B cell (primary cell): Measurements from ENCODE around the gene MYOM3. TPM values are rescaled to one million over a fixed set of nuclear protein-coding genes. Genes with fewer than 3 reads are reported as not detected.

Experiments used
- ATAC-seq: fragments of 200-7000 bp; cut with Tn5 transposase; one replicate; pipeline ENCODE4 v1.10.0; 2021; ENCODE audit warnings: low read depth, mild to moderate bottlenecking, moderate number of reproducible peaks, moderate library complexity
- CTCF ChIA-PET: fragments of 350-600 bp; sonication (Branson Sonifier 250); formaldehyde crosslinking; loops from one replicate; lab custom pipeline; 2021; ENCODE audit warnings: antibody characterized with exemption, inconsistent platforms; lab: Charles Lee
- POLR2A ChIA-PET: fragments of 350-600 bp; sonication (Branson Sonifier 250); formaldehyde crosslinking; loops from one replicate; lab custom pipeline; 2021; ENCODE audit warnings: antibody characterized with exemption; lab: Charles Lee
- DNase-seq: peaks from one replicate; pipeline ENCODE4 v3.0.0; 2013
- H2AFZ ChIP-seq: 2 replicates; pipeline ENCODE4 v1.6.1; 2012; ENCODE audit warnings: mild to moderate bottlenecking, low read depth, low read length; ENCODE audit not compliant: insufficient read depth, poor library complexity, severe bottlenecking
- H3K27ac ChIP-seq, 2 donors: 1 replicate in 1 of 2; 2 replicates in 1 of 2; pipeline ENCODE4 v1.5.1; 2012 to 2013; ENCODE audit warnings: low read length in 2 of 2, mild to moderate bottlenecking in 2 of 2, moderate library complexity in 1 of 2
- H3K27me3 ChIP-seq, 4 experiments: fragments of 200-600 bp in 1 of 4; sonication (generic) in 1 of 4; replicated peaks in 1 of 4; 1 replicate in 2 of 4; 2 replicates in 2 of 4; pipeline versions ENCODE4 v1.6.1 to v1.7.0; 2013 to 2016; ENCODE audit warnings: low read length in 3 of 4, mild to moderate bottlenecking in 2 of 4, mixed read lengths in 1 of 4, moderate library complexity in 1 of 4; ENCODE audit not compliant: insufficient read depth in 4 of 4, control insufficient read depth in 3 of 4; ENCODE audit errors: control extremely low read depth in 1 of 4
- H3K36me3 ChIP-seq, 2 experiments: replicated peaks in 1 of 2; 1 replicate in 1 of 2; 2 replicates in 1 of 2; pipeline versions ENCODE4 v1.6.1 to v1.7.1; 2013; ENCODE audit warnings: low read length in 1 of 2; ENCODE audit not compliant: insufficient read depth in 2 of 2, control insufficient read depth in 1 of 2; ENCODE audit errors: control extremely low read depth in 1 of 2, extremely low read depth in 1 of 2
- H3K4me1 ChIP-seq, 2 donors: fragments of 200-600 bp in 1 of 2; sonication (generic) in 1 of 2; 1 replicate in 1 of 2; 2 replicates in 1 of 2; pipeline versions ENCODE4 v1.5.1 to v1.6.1; 2013 to 2017; ENCODE audit warnings: low read length in 2 of 2; ENCODE audit not compliant: control insufficient read depth in 2 of 2, insufficient read depth in 2 of 2
- H3K4me2 ChIP-seq: replicated peaks from 2 replicates; pipeline ENCODE3; 2012; ENCODE audit warnings: mild to moderate bottlenecking, low read depth, low read length; ENCODE audit not compliant: poor library complexity, severe bottlenecking
- H3K4me3 ChIP-seq, 5 experiments: fragments of 200-600 bp in 1 of 5; sonication (generic) in 1 of 5; 1 replicate in 3 of 5; 2 replicates in 2 of 5; pipeline versions ENCODE4 v1.5.1 to v1.7.0; 2011 to 2016; ENCODE audit warnings: low read length in 4 of 5, mild to moderate bottlenecking in 4 of 5, low read depth in 2 of 5, control low read depth in 1 of 5, moderate library complexity in 1 of 5; ENCODE audit not compliant: insufficient read depth in 1 of 5; ENCODE audit errors: control extremely low read depth in 1 of 5, extremely low read depth in 1 of 5
- H3K79me2 ChIP-seq: fragments of 200-600 bp; sonication (generic); one replicate; pipeline ENCODE4 v1.6.0; 2016; ENCODE audit warnings: low read length; ENCODE audit not compliant: control insufficient read depth, insufficient read depth
- H3K9ac ChIP-seq: fragments of 200-600 bp; sonication (generic); 2 replicates; pipeline ENCODE4 v1.6.1; 2017; ENCODE audit warnings: mild to moderate bottlenecking, low read length, moderate library complexity
- H3K9me3 ChIP-seq, 3 donors: one replicate each; pipeline versions ENCODE4 v1.6.1 to v1.7.1; 2013; ENCODE audit warnings: low read length in 2 of 3; ENCODE audit not compliant: control insufficient read depth in 2 of 3, insufficient read depth in 1 of 3; ENCODE audit errors: control extremely low read depth in 1 of 3
- H4K20me1 ChIP-seq: 2 replicates; pipeline ENCODE4 v1.6.0; 2012; ENCODE audit warnings: mild to moderate bottlenecking, low read length; ENCODE audit not compliant: insufficient read depth, control insufficient read depth, poor library complexity, severe bottlenecking
- H3K27ac Mint-ChIP-seq: one replicate; pipeline ENCODE4 v1.8.0; 2021; ENCODE audit warnings: mixed read lengths
- H3K27me3 Mint-ChIP-seq: one replicate; pipeline ENCODE4 v1.8.0; 2021; ENCODE audit warnings: mixed read lengths
- H3K4me1 Mint-ChIP-seq: one replicate; pipeline ENCODE4 v1.8.0; 2021; ENCODE audit warnings: mixed read lengths
- H3K4me3 Mint-ChIP-seq: one replicate; pipeline ENCODE4 v1.8.0; 2021; ENCODE audit warnings: mixed read lengths
- H3K9me3 Mint-ChIP-seq: one replicate; pipeline ENCODE4 v1.8.0; 2022; ENCODE audit warnings: mixed read lengths; ENCODE audit not compliant: insufficient read depth
- CTCF ChIP-seq: fragments of 200-600 bp; IDR thresholded peaks from one replicate; pipeline ENCODE4 v1.8.0; 2022; ENCODE audit warnings: antibody characterized with exemption, mild to moderate bottlenecking
- EZH2 ChIP-seq: IDR thresholded peaks from 2 replicates; pipeline ENCODE4 v1.6.1; 2012; ENCODE audit warnings: borderline replicate concordance, low read depth, mild to moderate bottlenecking, moderate library complexity, low read length; ENCODE audit not compliant: insufficient read depth, poor library complexity, severe bottlenecking
- whole genome bisulfite sequencing: methylation state at CpG from one replicate; pipeline ENCODE4 v1.1.5; 2013; ENCODE audit warnings: missing lambda C conversion rate; ENCODE audit not compliant: insufficient coverage; 5-methylcytosine and 5-hydroxymethylcytosine counted together
- intact Hi-C: fragments of 100-400 bp; cut with micrococcal nuclease; formaldehyde crosslinking; loops from one replicate; pipeline ENCODE4 v1.10.0; 2022
- polyA plus RNA-seq: library from polyadenylated mRNA; depleted of rRNA; stranded (reverse); fragments of >200 nt; gene quantifications from 2 replicates; pipeline ENCODE4 v1.2.3, GENCODE V29; 2012
- total RNA-seq, 2 donors: library from RNA; stranded (reverse); fragments of 120-200 nt in 1 of 2; gene quantifications; 1 replicate in 1 of 2; 2 replicates in 1 of 2; pipeline versions ENCODE4 v1.2.3 to v1.2.4, GENCODE V29; 2013 to 2022

Gene MYOM3
- total and polyA plus RNA-seq, 2 donors (not counting 1 experiment from before 2014, with no cell fraction given): not detected

- Histone ChIP-seq H3K4me1 (no peaks in the 10 kb centered on the region), H3K36me3 (no peaks in the 10 kb centered on the region), H2AFZ (no peak overlapping the region), H3K9ac (no peak overlapping the region), H3K79me2 (no peaks in the 10 kb centered on the region), H3K4me2 (no peak overlapping the region), H3K27me3 (no peaks in the 10 kb centered on the region), H3K4me3 (no peak overlapping the region), H3K9me3 (peaks cover 1 to 11% (median 7%) of the 10 kb centered on the region in 3 donors), H4K20me1 (no peaks in the 10 kb centered on the region), H3K27ac (no peak overlapping the region)
- CTCF ChIA-PET: interaction anchor here (1.2 to 2.1 kb wide), 2 partner anchors 16 to 64 kb away, joined by 3 to 11 read pairs; no protein-coding TSS in a partner anchor
- Mint-ChIP-seq H3K27ac (no peak overlapping the region), H3K9me3 (peaks cover 4% of the 10 kb centered on the region), H3K4me3 (no peak overlapping the region), H3K4me1 (peaks cover 2% of the 10 kb centered on the region), H3K27me3 (peaks cover 16% of the 10 kb centered on the region)
- POLR2A ChIA-PET: no interaction called here
- WGBS: no CpG with 5 or more reads among the region's 3 CpGs
- DNase-seq: no peak
- no peak for TF ChIP-seq CTCF
- TF ChIP-seq EZH2: no peak
- intact Hi-C loops: no loop called here
- ATAC-seq: no peak
These were observed 22.4 kb upstream of the MYOM3 start for GRCh38 chr1:24134376-24134775.

GRCh38 chr1:24133819-24134218 is 21.9 kb upstream of the MYOM3 start:
- no peak overlapping the region for H3K27ac ChIP-seq
- no peaks in the 10 kb centered on the region for H3K27me3 ChIP-seq
- intact Hi-C loops: no loop called here
- H3K27me3 Mint-ChIP-seq: peaks cover 22% of the 10 kb centered on the region
- H3K36me3 ChIP-seq: no peaks in the 10 kb centered on the region
- H3K4me2 ChIP-seq: no peak overlapping the region
- H2AFZ ChIP-seq: no peak overlapping the region
- TF ChIP-seq CTCF (no peak), EZH2 (no peak)
- H3K4me1 Mint-ChIP-seq: no peaks in the 10 kb centered on the region
- H3K79me2 ChIP-seq: no peaks in the 10 kb centered on the region
- H3K27ac Mint-ChIP-seq: no peak overlapping the region
- ChIA-PET CTCF (interaction anchor here (0.7 to 2.1 kb wide), 4 partner anchors 8 to 65 kb away, joined by 3 to 11 read pairs (median 4); no protein-coding TSS in a partner anchor), POLR2A (no interaction called here)
- no peaks in the 10 kb centered on the region for H4K20me1 ChIP-seq
- no peak overlapping the region for H3K4me3 Mint-ChIP-seq
- no peak overlapping the region for H3K9ac ChIP-seq
- ATAC-seq (no peak), DNase-seq (no peak)
- no CpG with 5 or more reads among the region's 1 CpG for WGBS
- H3K4me3 ChIP-seq: no peak overlapping the region
- no peaks in the 10 kb centered on the region for H3K4me1 ChIP-seq
- peaks cover 1 to 11% (median 7%) of the 10 kb centered on the region in 3 donors for H3K9me3 ChIP-seq
- H3K9me3 Mint-ChIP-seq: peaks cover 4% of the 10 kb centered on the region
